GM18858 (cell line): Measurements from ENCODE around the gene BMP8A.
"Not testable (repeated sequence)": the region's sequence is repeated elsewhere in the genome, so short reads cannot be mapped to it uniquely, and the experiment has no call there.

ENCODE experiments used
- ATAC-seq: cut with Tn5 transposase; IDR thresholded peaks from one replicate; pipeline ENCODE4 v1.9.1; 2021; ENCODE audit not compliant: unreplicated experiment

Gene BMP8A

GRCh38 chr1:39491146-39491921, at the start of gene BMP8A:
TSS of gene BMP8A (plus strand) at chr1:39491636. CDS start at chr1:39491992, 356 bp downstream.
- ATAC-seq, result peak; percentile 51

GRCh38 chr1:39441797-39442196, 49.6 kb upstream of the BMP8A start:
- no peak for ATAC-seq

GRCh38 chr1:39445573-39445972, 45.9 kb upstream of the BMP8A start:
- ATAC-seq, result no peak

GRCh38 chr1:39446986-39447567, 44.4 kb upstream of the BMP8A start:
- no peak for ATAC-seq

- not testable (repeated sequence) for ATAC-seq
Observed at GRCh38 chr1:39450041-39450440, 41.4 kb upstream of the BMP8A start.

- ATAC-seq, result no peak
Observed at GRCh38 chr1:39450956-39451606, 40.4 kb upstream of the BMP8A start.

- ATAC-seq, result no peak
Observed at GRCh38 chr1:39452081-39452480, 39.4 kb upstream of the BMP8A start.

GRCh38 chr1:39452540-39452939, 38.9 kb upstream of the BMP8A start:
- no peak for ATAC-seq

GRCh38 chr1:39453603-39454002, 37.8 kb upstream of the BMP8A start:
- no peak for ATAC-seq

- no peak for ATAC-seq
Observed at GRCh38 chr1:39458991-39459390, 32.4 kb upstream of the BMP8A start.

- ATAC-seq, result no peak
Observed at GRCh38 chr1:39462074-39462473, 29.4 kb upstream of the BMP8A start.

GRCh38 chr1:39466413-39467107, 24.9 kb upstream of the BMP8A start:
- no peak for ATAC-seq

GRCh38 chr1:39467108-39467720, 24.2 kb upstream of the BMP8A start:
- ATAC-seq, result not testable (repeated sequence)

- ATAC-seq, result no peak
Observed at GRCh38 chr1:39469150-39469549, 22.3 kb upstream of the BMP8A start.

GRCh38 chr1:39470040-39470439, 21.4 kb upstream of the BMP8A start:
- ATAC-seq, result no peak

- ATAC-seq, result no peak
Observed at GRCh38 chr1:39472826-39473225, 18.6 kb upstream of the BMP8A start.

GRCh38 chr1:39473324-39473723, 18.1 kb upstream of the BMP8A start:
- no peak for ATAC-seq

- no peak for ATAC-seq
Observed at GRCh38 chr1:39474810-39475209, 16.6 kb upstream of the BMP8A start.

GRCh38 chr1:39475551-39475950, 15.9 kb upstream of the BMP8A start:
- ATAC-seq, result not testable (repeated sequence)

- no peak for ATAC-seq
Observed at GRCh38 chr1:39478126-39478915, 13.1 kb upstream of the BMP8A start.
